HUES48 (cell line): ENCODE results near the gene CTNND2.
A peak's percentile ranks its signal among the peaks of the same experiment; 100 is the strongest.

Experiments used
- H3K27ac ChIP-seq: one replicate; pipeline ENCODE4 v1.7.0; 2013; ENCODE audit warnings: low read depth, low read length, inconsistent platforms
- H3K27me3 ChIP-seq: 2 replicates; pipeline ENCODE4 v1.6.1; 2013; ENCODE audit warnings: mild to moderate bottlenecking, low read length; ENCODE audit not compliant: control insufficient read depth, insufficient read depth
- H3K36me3 ChIP-seq: 2 replicates; pipeline ENCODE4 v1.6.1; 2013; ENCODE audit warnings: low read length; ENCODE audit not compliant: control insufficient read depth, insufficient read depth
- H3K4me1 ChIP-seq: 2 replicates; pipeline ENCODE4 v1.6.1; 2013; ENCODE audit warnings: mild to moderate bottlenecking, low read length; ENCODE audit not compliant: control insufficient read depth, insufficient read depth
- H3K4me3 ChIP-seq: 2 replicates; pipeline ENCODE4 v1.5.1; 2013; ENCODE audit warnings: mild to moderate bottlenecking, low read depth, low read length
- H3K9ac ChIP-seq: 2 replicates; pipeline ENCODE4 v1.6.1; 2013; ENCODE audit warnings: mild to moderate bottlenecking, low read depth, low read length, moderate library complexity
- H3K9me3 ChIP-seq: 2 replicates; pipeline ENCODE4 v1.6.1; 2013; ENCODE audit warnings: low read length; ENCODE audit not compliant: control insufficient read depth, insufficient read depth

CTNND2 gene

GRCh38 chr5:11903614-11904264, 507 bp downstream of the CTNND2 start:
- H3K4me3 ChIP-seq = peak overlapping the region; percentile 81
- H3K36me3 ChIP-seq = no peaks in the 10 kb centered on the region
- H3K4me1 ChIP-seq = peaks cover 23% of the 10 kb centered on the region
- no peaks in the 10 kb centered on the region for H3K9me3 ChIP-seq
- H3K27me3 ChIP-seq = peaks cover 42% of the 10 kb centered on the region
- H3K27ac ChIP-seq = no peak overlapping the region
- no peak overlapping the region for H3K9ac ChIP-seq

DNA sequence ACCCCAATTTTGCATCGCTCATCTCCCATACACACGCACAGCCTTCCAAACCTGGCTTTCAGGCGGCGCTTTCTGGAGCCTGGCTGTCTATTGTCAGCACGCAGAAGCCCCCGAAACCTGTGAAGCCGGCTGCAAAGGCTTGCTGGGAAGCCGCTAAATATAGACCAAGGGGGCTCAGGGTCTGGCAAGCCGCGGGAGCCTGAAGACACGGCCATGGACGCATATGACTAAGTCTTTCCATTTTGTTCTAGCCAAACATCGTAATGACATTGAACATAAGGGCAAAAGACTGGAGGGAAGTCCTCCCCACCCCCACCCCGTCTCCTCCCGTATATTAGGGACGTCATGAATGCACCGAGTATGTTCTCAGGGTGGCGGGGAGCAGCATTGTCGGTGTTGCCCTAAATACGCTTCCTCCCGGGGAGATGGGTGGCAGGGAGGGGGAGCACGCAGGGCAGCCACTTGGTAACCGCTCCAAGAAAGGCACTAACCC, 1.1 kb downstream of the CTNND2 start:
- H3K36me3 ChIP-seq = no peaks in the 10 kb centered on the region
- H3K27ac ChIP-seq = no peak overlapping the region
- peak overlapping the region; percentile 81 for H3K4me3 ChIP-seq
- H3K27me3 ChIP-seq = peaks cover 42% of the 10 kb centered on the region
- no peak overlapping the region for H3K9ac ChIP-seq
- H3K4me1 ChIP-seq = peaks cover 25% of the 10 kb centered on the region
- no peaks in the 10 kb centered on the region for H3K9me3 ChIP-seq

GRCh38 chr5:11902201-11902619, 2.0 kb downstream of the CTNND2 start:
- peaks cover 23% of the 10 kb centered on the region for H3K4me1 ChIP-seq
- no peaks in the 10 kb centered on the region for H3K9me3 ChIP-seq
- H3K27me3 ChIP-seq = peaks cover 42% of the 10 kb centered on the region
- H3K27ac ChIP-seq = no peak overlapping the region
- H3K36me3 ChIP-seq = no peaks in the 10 kb centered on the region
- peak overlapping the region; percentile 81 for H3K4me3 ChIP-seq
- H3K9ac ChIP-seq = no peak overlapping the region

DNA sequence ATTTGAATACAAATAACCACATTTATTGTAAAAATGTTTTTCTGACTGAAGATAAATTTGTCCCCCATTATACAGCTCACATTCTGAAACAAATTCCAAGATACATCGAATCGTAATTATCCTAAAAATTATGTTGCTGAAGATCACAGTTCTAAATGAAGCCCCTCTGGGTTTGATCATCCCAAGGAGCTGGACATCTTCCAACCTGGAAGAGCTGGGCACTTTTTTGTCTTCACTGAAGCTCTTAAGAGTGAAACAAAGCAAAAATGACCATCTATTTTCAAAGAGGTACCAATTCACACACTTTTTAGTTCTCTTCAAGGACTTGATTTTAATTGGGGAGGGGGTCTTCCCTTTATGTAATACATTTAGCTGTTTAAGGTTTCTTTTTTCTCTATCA, 5.5 kb downstream of the CTNND2 start:
- H3K9ac ChIP-seq = no peak overlapping the region
- no peaks in the 10 kb centered on the region for H3K9me3 ChIP-seq
- H3K4me3 ChIP-seq = no peak overlapping the region
- peaks cover 23% of the 10 kb centered on the region for H3K27me3 ChIP-seq
- no peak overlapping the region for H3K27ac ChIP-seq
- no peaks in the 10 kb centered on the region for H3K36me3 ChIP-seq
- H3K4me1 ChIP-seq = peaks cover 5% of the 10 kb centered on the region; the same call in 1 of the 2 replicates

- Histone ChIP-seq H3K4me3 (no peak overlapping the region), H3K36me3 (no peaks in the 10 kb centered on the region), H3K27me3 (peaks cover 16% of the 10 kb centered on the region), H3K4me1 (peaks cover 5% of the 10 kb centered on the region; the same call in 1 of the 2 replicates), H3K9ac (no peak overlapping the region), H3K27ac (peak overlapping the region; percentile 15), H3K9me3 (no peaks in the 10 kb centered on the region)
Measured at GRCh38 chr5:11897781-11898180, 6.5 kb downstream of the CTNND2 start.

GRCh38 chr5:11894992-11895391, 9.3 kb downstream of the CTNND2 start:
- H3K27me3 ChIP-seq = no peaks in the 10 kb centered on the region

GRCh38 chr5:11892832-11893231, 11.4 kb downstream of the CTNND2 start:
- Histone ChIP-seq H3K4me3 (no peak overlapping the region), H3K9ac (no peak overlapping the region), H3K36me3 (no peaks in the 10 kb centered on the region), H3K27me3 (no peaks in the 10 kb centered on the region), H3K9me3 (no peaks in the 10 kb centered on the region), H3K27ac (no peak overlapping the region), H3K4me1 (no peaks in the 10 kb centered on the region)

More at GRCh38 chr5:11894992-11895391, 9.3 kb downstream of the CTNND2 start:
- Histone ChIP-seq H3K9me3 (no peaks in the 10 kb centered on the region), H3K27ac (no peak overlapping the region), H3K4me1 (peaks cover 5% of the 10 kb centered on the region; the same call in 1 of the 2 replicates), H3K4me3 (no peak overlapping the region), H3K36me3 (no peaks in the 10 kb centered on the region), H3K9ac (no peak overlapping the region)

DNA sequence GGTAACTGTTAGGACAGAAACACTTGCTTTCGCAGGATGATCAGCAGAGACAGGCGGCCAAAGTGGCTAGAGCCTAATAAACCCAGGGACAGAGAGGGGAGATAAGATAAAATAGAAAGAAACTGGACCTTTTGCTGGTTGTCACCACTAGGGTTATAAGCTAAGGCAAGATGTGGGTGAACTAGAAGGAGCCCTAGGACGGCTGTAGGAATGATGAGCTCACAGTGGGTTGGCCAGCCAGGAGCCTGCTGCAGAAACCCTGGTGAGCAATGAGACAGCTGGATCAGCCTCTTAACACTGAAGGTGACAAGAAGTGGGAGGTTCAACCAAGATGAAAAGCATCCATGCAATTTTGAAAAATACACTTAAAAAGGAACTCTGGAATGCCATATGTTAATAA, 13.5 kb downstream of the CTNND2 start:
- H3K4me1 ChIP-seq = no peaks in the 10 kb centered on the region
- no peak overlapping the region for H3K4me3 ChIP-seq
- H3K27me3 ChIP-seq = no peaks in the 10 kb centered on the region
- H3K36me3 ChIP-seq = no peaks in the 10 kb centered on the region
- no peak overlapping the region for H3K9ac ChIP-seq
- no peaks in the 10 kb centered on the region for H3K9me3 ChIP-seq
- H3K27ac ChIP-seq = no peak overlapping the region

DNA sequence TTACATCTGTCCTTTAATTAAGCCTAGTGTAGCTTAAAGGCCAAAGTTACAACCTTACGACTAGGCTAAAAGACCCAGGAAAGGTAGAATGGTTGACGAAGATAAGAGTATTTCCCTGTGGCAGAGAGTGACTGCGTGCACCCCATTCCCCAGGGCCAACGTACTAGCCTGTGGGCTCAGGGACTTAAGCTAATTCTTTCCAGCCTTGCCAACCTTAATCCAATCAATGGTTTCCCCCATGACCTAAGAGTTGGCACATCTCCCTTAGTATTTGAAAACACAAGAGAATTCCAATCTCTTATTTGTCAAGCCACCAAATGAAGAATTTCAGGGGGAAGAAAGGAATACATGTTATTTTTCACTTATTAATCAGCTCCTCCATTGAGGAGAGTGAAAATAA, 16.0 kb downstream of the CTNND2 start:
- no peaks in the 10 kb centered on the region for H3K4me1 ChIP-seq
- no peak overlapping the region for H3K4me3 ChIP-seq
- H3K27ac ChIP-seq = no peak overlapping the region
- H3K36me3 ChIP-seq = no peaks in the 10 kb centered on the region
- H3K27me3 ChIP-seq = no peaks in the 10 kb centered on the region
- H3K9ac ChIP-seq = no peak overlapping the region
- H3K9me3 ChIP-seq = no peaks in the 10 kb centered on the region

DNA sequence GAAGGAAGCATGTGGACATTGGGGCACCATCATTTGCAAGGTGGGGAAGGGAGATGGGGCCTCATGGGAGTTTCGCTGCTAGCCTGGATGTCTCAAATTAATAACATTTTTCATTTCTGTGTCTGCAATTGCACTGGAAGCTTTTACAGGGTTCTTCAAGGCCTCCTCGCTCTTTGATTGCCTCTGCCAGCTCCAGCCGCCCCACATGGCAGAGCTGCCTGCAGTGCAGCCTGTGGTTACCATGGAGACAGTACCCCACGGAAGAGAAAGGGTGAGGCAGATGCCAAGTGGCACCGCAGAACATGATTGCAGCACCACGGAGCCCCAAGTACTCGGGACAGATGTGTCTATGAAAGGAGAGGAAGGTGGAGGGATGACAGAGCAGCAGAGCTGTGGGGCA, 25.4 kb downstream of the CTNND2 start:
- Histone ChIP-seq H3K4me1 (no peaks in the 10 kb centered on the region), H3K27ac (no peak overlapping the region), H3K36me3 (no peaks in the 10 kb centered on the region), H3K4me3 (no peak overlapping the region), H3K9me3 (no peaks in the 10 kb centered on the region), H3K27me3 (no peaks in the 10 kb centered on the region), H3K9ac (no peak overlapping the region)

- Histone ChIP-seq H3K9ac (no peak overlapping the region), H3K36me3 (no peaks in the 10 kb centered on the region), H3K27me3 (no peaks in the 10 kb centered on the region), H3K9me3 (no peaks in the 10 kb centered on the region), H3K27ac (no peak overlapping the region), H3K4me3 (no peak overlapping the region), H3K4me1 (peaks cover 4% of the 10 kb centered on the region; the same call in 1 of the 2 replicates)
Measured at GRCh38 chr5:11873587-11873986, 30.7 kb downstream of the CTNND2 start.
